ENCODE results near the gene GPHB5. TPM values are rescaled to one million over a fixed set of nuclear protein-coding genes. Genes with fewer than 3 reads are reported as not detected.
"Not testable (repeated sequence)": the region's sequence is repeated elsewhere in the genome, so short reads cannot be mapped to it uniquely, and the experiment has no call there.

The GPHB5 gene
- total and polyA plus RNA-seq, 3 experiments from 2014 or later: not detected

DNA sequence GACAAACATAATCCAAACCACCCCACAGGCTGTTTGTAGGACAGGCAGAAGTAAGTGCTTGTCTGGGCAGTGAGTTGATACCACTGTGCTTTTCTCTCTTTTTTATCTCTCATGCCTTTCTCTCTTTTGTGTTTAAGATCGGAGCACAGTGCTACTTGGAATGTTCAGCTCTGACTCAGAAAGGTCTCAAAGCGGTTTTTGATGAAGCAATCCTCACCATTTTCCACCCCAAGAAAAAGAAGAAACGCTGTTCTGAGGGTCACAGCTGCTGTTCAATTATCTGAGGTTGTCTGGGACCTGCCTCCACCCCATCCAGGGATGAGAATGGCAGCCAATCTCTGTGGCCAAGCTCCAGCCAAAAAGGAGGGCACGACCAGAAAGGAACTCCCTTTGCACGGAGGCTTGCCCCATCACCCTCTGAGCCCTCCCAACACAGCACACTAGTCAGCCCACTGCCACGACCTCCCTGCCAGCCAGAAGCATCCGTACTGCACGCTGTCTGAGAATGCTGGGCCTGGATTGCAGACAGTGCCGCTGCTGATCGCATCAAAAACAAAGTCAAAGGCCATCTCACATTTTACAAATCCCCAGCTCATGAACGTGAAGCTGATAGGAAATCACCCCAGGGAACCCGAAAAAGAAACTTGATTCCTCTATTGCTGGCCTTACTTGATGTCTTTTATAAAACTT is 27.8 kb downstream of the GPHB5 start:
- POLR2A ChIA-PET: no interaction called here
- CTCF ChIA-PET: interaction anchor here (1.4 kb wide), 1 partner anchor 17 kb away, joined by 3 read pairs; no protein-coding TSS in a partner anchor

DNA sequence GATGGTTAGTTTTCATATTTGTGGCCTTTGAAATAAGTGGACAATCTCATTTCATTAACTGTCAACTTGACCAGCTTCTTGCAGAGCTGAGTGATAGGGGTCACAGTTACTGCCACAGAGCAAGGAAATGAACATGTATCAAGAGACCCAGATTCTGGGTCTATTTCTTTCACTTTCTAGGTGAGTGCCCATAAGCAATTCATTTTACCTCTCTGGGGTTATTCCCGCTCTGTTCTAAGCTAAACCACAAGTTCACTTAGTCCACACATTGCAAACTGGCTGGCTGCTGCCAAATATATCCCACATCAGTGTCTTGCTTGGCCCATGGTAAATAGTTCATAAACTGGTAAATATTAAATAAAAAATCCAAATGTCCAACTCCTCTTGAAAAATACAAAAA is 29.9 kb downstream of the GPHB5 start:
- ChIA-PET CTCF (no interaction called here), POLR2A (no interaction called here)
- H3K4me3 ChIP-seq (ENCODE audit: low read length): no peak overlapping the region
- no peaks in the 10 kb centered on the region for H3K36me3 Mint-ChIP-seq
- H3K9me3 Mint-ChIP-seq: no peaks in the 10 kb centered on the region
- no peaks in the 10 kb centered on the region for H3K27me3 ChIP-seq (ENCODE audit: insufficient read depth, low read length, poor library complexity, severe bottlenecking)
- peaks cover 4 to 17% of the 10 kb centered on the region in 2 donors for H3K27me3 Mint-ChIP-seq
- no peaks in the 10 kb centered on the region for H3K9me3 ChIP-seq (ENCODE audit: low read length)
- H3K4me3 Mint-ChIP-seq: no peak overlapping the region
- no peaks in the 10 kb centered on the region for H3K4me1 ChIP-seq (ENCODE audit: insufficient read depth, low read length)
- DNase-seq: no peak
- no peaks in the 10 kb centered on the region for H3K4me1 Mint-ChIP-seq
- H3K27ac ChIP-seq (ENCODE audit: low read depth, low read length): no peak overlapping the region
- no peaks in the 10 kb centered on the region for H3K36me3 ChIP-seq (ENCODE audit: insufficient read depth, low read length)
- no peak overlapping the region for H3K27ac Mint-ChIP-seq

More for the DNA sequence above, 27.8 kb downstream of the GPHB5 start:
- Histone ChIP-seq H3K9me3 (ENCODE audit: low read length) (no peaks in the 10 kb centered on the region), H3K36me3 (ENCODE audit: insufficient read depth, low read length) (no peaks in the 10 kb centered on the region), H3K4me1 (ENCODE audit: insufficient read depth, low read length) (no peaks in the 10 kb centered on the region), H3K27ac (ENCODE audit: low read depth, low read length) (no peak overlapping the region), H3K27me3 (ENCODE audit: insufficient read depth, low read length, poor library complexity, severe bottlenecking) (no peaks in the 10 kb centered on the region), H3K4me3 (ENCODE audit: low read length) (no peak overlapping the region)
- H3K4me3 Mint-ChIP-seq: no peak overlapping the region
- H3K27ac Mint-ChIP-seq: no peak overlapping the region
- peaks cover 7 to 13% (median 10%) of the 10 kb centered on the region in 3 donors for H3K4me1 Mint-ChIP-seq
- H3K36me3 Mint-ChIP-seq: no peaks in the 10 kb centered on the region
- peaks cover 4 to 17% of the 10 kb centered on the region in 2 donors for H3K27me3 Mint-ChIP-seq
- no peaks in the 10 kb centered on the region for H3K9me3 Mint-ChIP-seq
- no peak for DNase-seq

DNA sequence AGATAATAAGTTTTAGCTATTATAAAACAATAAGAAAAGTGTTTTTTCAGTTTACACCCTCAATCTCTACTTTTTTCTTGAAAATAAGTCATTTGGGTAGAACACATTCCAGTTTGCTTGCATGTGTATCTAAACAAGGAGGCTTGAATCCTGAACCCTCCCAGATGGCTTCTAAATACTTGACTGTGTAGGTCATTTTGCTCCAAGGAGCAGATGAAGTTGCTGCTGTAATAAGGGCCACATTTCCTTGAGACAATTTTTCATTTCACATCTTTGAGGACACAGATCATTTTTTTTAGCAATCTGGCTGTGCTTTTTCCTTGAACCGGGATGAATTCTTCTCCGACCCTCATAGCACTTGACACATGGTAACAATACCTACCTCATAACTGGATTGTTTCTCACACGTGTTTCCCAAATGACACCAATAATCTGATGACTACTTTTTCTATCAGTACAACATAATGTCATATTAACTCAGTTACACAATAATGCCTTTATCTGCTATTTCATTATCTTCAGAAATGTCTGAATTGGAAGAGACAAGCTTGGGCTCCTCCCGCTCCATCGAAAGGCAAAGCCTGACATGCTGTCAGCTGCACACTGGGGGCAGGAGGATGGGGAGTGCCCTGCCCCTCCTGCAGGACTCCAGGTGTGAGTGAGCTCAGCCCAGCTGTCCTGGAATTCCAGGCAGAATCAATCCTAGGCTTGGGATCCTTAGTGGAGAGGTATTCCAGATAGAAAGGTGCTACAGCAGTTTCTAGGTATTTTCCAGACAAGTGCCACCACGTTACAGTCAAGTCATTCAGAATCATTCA is 30.9 kb downstream of the GPHB5 start:
- ChIA-PET CTCF (no interaction called here), POLR2A (no interaction called here)
- peaks cover 2 to 16% of the 10 kb centered on the region in 2 donors for H3K27me3 Mint-ChIP-seq

DNA sequence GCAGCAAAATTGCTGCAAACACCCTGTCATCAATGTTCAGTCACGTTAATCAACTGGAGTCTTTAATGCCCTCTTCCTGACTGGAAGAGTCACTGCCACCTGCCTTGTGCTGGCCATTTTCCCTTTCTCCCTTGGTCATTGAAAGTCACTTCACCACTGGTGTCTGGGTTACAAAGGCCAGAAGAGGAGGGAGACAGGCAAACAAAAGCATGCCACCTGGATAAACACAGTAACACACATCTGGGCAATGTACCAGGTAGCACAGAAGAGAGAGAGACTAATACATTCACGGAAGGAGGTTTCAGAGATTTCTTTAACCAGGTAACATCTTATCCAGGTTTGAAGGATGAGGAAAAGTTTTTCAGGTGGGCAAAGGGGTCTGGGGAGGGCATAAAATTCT is 32.7 kb downstream of the GPHB5 start:
- Histone ChIP-seq H3K4me3 (ENCODE audit: low read length) (no peak overlapping the region), H3K36me3 (ENCODE audit: insufficient read depth, low read length) (no peaks in the 10 kb centered on the region), H3K27ac (ENCODE audit: low read depth, low read length) (no peak overlapping the region), H3K9me3 (ENCODE audit: low read length) (no peaks in the 10 kb centered on the region), H3K27me3 (ENCODE audit: insufficient read depth, low read length, poor library complexity, severe bottlenecking) (no peaks in the 10 kb centered on the region), H3K4me1 (ENCODE audit: insufficient read depth, low read length) (no peaks in the 10 kb centered on the region)
- H3K9me3 Mint-ChIP-seq: no peaks in the 10 kb centered on the region
- H3K36me3 Mint-ChIP-seq: no peaks in the 10 kb centered on the region
- no peak overlapping the region for H3K27ac Mint-ChIP-seq
- DNase-seq: no peak
- H3K4me3 Mint-ChIP-seq: no peak overlapping the region
- no peaks in the 10 kb centered on the region for H3K4me1 Mint-ChIP-seq
- peaks cover 1 to 4% of the 10 kb centered on the region in 2 donors for H3K27me3 Mint-ChIP-seq
- POLR2A ChIA-PET: no interaction called here
- CTCF ChIA-PET: no interaction called here

More for the DNA sequence above, 30.9 kb downstream of the GPHB5 start:
- Histone ChIP-seq H3K27me3 (ENCODE audit: insufficient read depth, low read length, poor library complexity, severe bottlenecking) (no peaks in the 10 kb centered on the region), H3K27ac (ENCODE audit: low read depth, low read length) (no peak overlapping the region), H3K4me1 (ENCODE audit: insufficient read depth, low read length) (no peaks in the 10 kb centered on the region), H3K36me3 (ENCODE audit: insufficient read depth, low read length) (no peaks in the 10 kb centered on the region), H3K4me3 (ENCODE audit: low read length) (no peak overlapping the region), H3K9me3 (ENCODE audit: low read length) (no peaks in the 10 kb centered on the region)
- no peak for DNase-seq
- no peaks in the 10 kb centered on the region for H3K4me1 Mint-ChIP-seq
- H3K4me3 Mint-ChIP-seq: no peak overlapping the region
- H3K9me3 Mint-ChIP-seq: no peaks in the 10 kb centered on the region
- H3K27ac Mint-ChIP-seq: no peak overlapping the region
- no peaks in the 10 kb centered on the region for H3K36me3 Mint-ChIP-seq

DNA sequence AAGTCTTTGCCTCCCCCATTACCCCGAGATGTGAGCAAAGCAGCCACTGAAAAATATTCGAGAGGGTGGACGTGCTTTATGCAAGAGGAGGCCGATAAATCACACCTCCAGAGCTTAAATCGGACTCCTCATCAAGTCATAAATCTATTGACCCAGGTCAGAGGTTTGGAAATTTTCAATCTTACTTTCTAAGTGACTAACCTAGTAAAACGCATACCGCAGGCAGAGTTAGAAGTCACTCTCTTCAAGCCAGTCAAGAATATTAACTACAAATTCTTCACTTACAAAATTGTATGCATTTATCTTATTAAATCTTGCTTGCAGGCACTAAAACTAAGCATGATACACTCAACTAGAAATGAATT is 34.9 kb downstream of the GPHB5 start:
- Mint-ChIP-seq H3K9me3 (no peaks in the 10 kb centered on the region), H3K4me1 (no peaks in the 10 kb centered on the region), H3K27me3 (peaks cover 0 to 2% of the 10 kb centered on the region in 2 donors), H3K36me3 (no peaks in the 10 kb centered on the region), H3K27ac (no peak overlapping the region), H3K4me3 (no peak overlapping the region)
- Histone ChIP-seq H3K27me3 (ENCODE audit: insufficient read depth, low read length, poor library complexity, severe bottlenecking) (no peaks in the 10 kb centered on the region), H3K9me3 (ENCODE audit: low read length) (no peaks in the 10 kb centered on the region), H3K4me3 (ENCODE audit: low read length) (no peak overlapping the region), H3K4me1 (ENCODE audit: insufficient read depth, low read length) (no peaks in the 10 kb centered on the region), H3K36me3 (ENCODE audit: insufficient read depth, low read length) (no peaks in the 10 kb centered on the region), H3K27ac (ENCODE audit: low read depth, low read length) (no peak overlapping the region)
- POLR2A ChIA-PET: no interaction called here
- CTCF ChIA-PET: interaction anchor here (1.2 kb wide), 1 partner anchor 11 kb away, joined by 3 read pairs; no protein-coding TSS in a partner anchor
- DNase-seq: no peak

DNA sequence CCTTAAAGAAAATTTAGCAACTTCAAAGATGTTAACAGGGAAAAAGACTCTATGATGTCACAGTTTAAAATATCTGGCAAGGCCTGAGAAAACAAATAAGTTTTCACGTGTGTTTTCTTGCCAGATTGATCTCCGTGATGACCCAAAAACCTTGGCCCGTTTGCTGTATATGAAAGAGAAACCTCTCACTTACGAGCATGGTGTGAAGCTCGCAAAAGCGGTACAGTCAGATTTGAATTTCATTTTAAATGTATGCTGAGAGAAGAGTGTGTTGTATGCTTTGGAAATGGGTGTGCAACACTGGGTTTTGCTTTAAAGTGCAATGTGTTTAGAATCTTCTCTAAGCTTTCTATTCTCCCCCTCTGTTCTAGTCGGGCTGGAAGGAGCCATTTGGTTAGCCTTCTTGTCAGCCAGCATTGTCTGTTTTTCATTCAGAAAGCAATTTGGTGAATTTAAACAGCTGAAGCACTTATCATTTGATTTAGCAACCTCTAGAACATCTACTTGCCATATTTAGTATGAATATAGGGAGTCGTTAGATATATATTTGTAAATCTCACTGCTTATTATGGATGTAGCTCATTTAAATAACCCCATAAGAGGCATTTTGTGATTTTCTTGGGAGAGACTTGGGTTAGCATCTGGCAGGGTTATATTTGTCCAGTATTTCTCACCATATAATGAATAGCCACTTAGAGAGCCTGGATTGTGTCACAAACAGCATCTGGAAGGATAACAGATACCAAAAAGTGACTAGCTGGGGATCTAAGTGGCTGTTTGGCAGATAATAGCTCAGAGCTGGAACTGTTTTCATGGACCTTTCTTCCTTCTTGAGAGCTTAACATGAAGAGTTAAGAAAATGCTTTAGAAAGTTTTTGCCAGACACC is 35.5 kb downstream of the GPHB5 start:
- Mint-ChIP-seq H3K4me3 (no peak overlapping the region), H3K9me3 (no peaks in the 10 kb centered on the region), H3K4me1 (no peaks in the 10 kb centered on the region), H3K27ac (no peak overlapping the region), H3K36me3 (no peaks in the 10 kb centered on the region), H3K27me3 (peaks cover 0 to 2% of the 10 kb centered on the region in 2 donors)
- no peaks in the 10 kb centered on the region for H3K27me3 ChIP-seq (ENCODE audit: insufficient read depth, low read length, poor library complexity, severe bottlenecking)
- no peak overlapping the region for H3K4me3 ChIP-seq (ENCODE audit: low read length)
- no peaks in the 10 kb centered on the region for H3K4me1 ChIP-seq (ENCODE audit: insufficient read depth, low read length)
- H3K36me3 ChIP-seq (ENCODE audit: insufficient read depth, low read length): no peaks in the 10 kb centered on the region
- ChIA-PET CTCF (interaction anchor here (1.2 kb wide), 1 partner anchor 10 kb away, joined by 3 read pairs; no protein-coding TSS in a partner anchor), POLR2A (no interaction called here)
- H3K9me3 ChIP-seq (ENCODE audit: low read length): no peaks in the 10 kb centered on the region
- DNase-seq: no peak
- no peak overlapping the region for H3K27ac ChIP-seq (ENCODE audit: low read depth, low read length)

DNA sequence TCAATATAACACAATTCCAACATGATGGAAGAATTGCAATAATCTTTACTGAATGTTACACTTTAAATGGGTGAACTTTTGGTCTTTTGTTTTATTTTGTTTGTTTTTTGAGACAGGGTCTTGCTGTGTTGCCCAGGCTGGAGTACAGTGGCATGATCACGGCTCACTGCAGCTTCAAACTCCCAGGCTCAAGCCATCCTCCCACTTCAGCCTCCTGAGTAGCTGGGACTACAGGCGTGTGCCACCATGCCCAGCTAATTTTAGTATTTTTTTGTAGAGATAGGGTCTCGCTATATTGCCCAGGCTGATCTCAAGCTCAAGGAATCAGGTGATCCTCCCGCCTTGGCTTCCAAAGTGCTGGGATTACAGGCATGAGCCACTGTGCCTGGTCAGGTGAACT is 38.8 kb downstream of the GPHB5 start:
- CTCF ChIA-PET; H3K4me1 ChIP-seq (ENCODE audit: insufficient read depth, low read length); POLR2A ChIA-PET; H3K4me1 Mint-ChIP-seq; H3K27me3 Mint-ChIP-seq; H3K27ac Mint-ChIP-seq; H3K4me3 ChIP-seq (ENCODE audit: low read length); H3K27me3 ChIP-seq (ENCODE audit: insufficient read depth, low read length, poor library complexity, severe bottlenecking); H3K4me3 Mint-ChIP-seq; DNase-seq; H3K9me3 ChIP-seq (ENCODE audit: low read length); H3K27ac ChIP-seq (ENCODE audit: low read depth, low read length); H3K9me3 Mint-ChIP-seq; H3K36me3 Mint-ChIP-seq; H3K36me3 ChIP-seq (ENCODE audit: insufficient read depth, low read length): not testable (repeated sequence)

Measured in CD8-positive, alpha-beta memory T cell (primary cell).